NCI-H446 treated with DMSO at 0.1 percent for 48 hours (cell line): ENCODE data around the gene CTAG2.
"Not testable (repeated sequence)": the region's sequence is repeated elsewhere in the genome, so short reads cannot be mapped to it uniquely, and the experiment has no call there.

Source experiments
- DNase-seq: peaks from one replicate; lab custom pipeline; 2025; lab: John Stamatoyannopoulos, UW

The CTAG2 gene

DNA sequence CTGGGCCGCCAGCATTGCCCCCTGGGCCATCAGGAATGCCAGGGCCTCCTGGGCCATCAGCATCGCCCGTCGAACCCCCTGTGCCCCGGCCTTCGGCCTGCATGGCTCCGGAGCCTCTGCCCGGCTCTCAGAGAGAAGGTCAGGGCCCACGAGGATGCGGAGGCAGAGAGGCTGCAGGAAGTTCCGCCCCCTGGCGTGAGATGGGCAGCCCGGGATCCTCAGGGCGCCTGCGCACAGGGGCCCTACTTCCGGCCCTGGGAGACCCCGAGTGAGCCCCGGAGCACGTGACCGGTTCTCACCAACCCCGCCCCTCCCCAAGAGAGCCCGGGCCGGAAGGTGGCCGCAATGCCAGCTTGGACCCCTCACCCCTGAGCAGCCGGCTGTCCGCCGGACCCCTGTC, at the start of gene CTAG2:
Gene CTAG2, minus strand, starts transcription at position 167 of the 400 bp plus-strand sequence. Its CDS starts 64 bp downstream, at position 103.
- DNase-seq, result not testable (repeated sequence)

DNA sequence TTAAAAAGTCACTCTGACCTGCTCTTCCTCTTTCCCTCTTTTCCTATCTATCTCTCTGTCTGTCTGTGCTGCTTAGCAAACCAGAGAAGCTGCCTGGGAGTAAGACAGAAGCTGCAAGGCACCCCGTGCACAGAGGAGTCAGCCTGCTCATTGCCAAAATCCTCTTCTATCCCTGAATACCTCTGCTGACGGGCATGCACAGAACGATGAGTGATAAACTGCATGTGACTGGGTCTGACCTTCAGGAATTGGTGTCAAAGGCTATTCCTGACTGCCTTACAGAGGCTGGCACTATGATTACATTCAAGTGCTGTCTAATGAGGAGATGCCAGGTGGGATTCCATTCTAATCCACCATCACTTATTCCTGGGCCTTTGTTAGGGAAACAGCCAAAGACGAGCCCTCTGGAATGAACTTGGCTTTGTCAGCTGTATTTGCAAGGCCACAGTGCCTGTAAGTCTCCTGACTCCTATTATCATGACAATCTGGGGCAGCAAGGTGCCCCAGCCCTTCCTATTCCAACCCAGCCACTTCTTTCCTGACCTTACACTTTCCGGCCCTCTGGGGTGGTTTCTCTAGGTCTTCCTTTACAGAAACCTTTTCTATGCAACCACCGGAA, 45.4 kb upstream of the CTAG2 start:
- DNase-seq, result no peak

GRCh38 chrX:154696676-154697045, 43.3 kb upstream of the CTAG2 start:
- DNase-seq, result no peak

DNA sequence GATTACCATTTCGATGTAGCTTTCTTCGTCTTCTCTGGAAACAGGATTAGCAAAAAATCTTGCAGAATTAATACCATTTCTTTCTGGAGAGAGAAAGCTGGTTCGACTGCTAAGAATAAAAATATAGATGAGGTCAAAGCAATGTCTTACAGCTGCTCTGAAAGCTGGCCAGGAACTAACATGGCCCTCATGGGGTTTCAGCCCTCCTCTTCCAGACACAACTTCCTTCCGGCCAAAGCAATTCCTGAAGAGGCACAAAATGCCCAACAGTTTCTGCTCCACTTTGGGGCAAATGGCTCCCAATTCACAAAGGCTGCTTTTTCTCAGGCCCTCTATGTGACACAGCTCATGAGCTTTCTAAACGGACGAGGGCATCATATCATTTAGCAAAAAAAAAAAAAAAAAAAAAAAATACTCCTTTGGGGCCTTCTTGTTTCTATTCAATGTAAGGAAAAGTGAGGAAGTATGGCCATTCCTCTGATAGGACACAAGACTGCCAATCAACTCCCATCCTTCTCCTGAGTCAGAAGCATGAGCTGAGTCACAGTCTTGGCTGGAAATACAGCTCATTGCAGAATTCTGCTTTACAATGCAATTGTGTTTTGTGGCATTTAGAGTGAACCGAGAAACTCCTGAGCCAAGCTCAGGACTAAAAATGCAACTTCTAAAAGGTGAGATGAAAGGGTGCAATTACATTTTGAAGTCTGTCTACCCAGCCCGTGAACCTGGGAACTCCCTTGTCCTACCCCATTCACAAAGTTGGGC, 42.7 kb upstream of the CTAG2 start:
- DNase-seq, result peak; percentile 0

DNA sequence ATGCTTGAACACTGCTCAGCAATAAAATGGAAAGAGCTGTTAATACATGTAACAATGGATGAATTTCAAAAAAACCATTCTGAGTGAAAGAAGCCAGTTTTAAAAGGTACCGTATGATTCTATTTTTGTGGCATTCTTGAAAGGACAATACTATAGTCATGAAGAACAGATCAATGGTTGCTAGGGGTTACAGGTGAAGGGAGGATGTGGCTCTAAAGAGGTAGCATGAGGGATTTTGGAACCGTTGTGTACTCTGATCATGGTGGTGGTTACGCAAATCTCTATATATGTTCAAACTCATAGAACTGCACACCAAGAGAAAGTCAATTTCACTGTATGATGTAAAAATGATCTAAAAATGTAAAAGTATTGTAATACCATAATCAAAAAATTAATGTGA, 40.0 kb upstream of the CTAG2 start:
- DNase-seq, result no peak

DNA sequence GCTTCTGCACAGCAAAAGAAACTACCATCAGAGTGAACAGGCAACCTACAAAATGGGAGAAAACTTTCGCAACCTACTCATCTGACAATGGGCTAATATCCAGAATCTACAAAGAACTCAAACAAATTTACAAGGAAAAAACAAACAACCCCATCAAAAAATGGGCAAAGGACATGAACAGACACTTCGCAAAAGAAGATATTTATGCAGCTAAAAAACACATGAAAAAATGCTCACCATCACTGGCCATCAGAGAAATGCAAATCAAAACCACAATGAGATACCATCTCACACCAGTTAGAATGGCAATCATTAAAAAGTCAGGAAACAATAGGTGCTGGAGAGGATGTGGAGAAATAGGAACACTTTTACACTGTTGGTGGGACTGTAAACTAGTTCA, 37.1 kb upstream of the CTAG2 start:
- DNase-seq, result not testable (repeated sequence)

GRCh38 chrX:154672084-154672483, 18.7 kb upstream of the CTAG2 start:
- DNase-seq, result not testable (repeated sequence)

DNA sequence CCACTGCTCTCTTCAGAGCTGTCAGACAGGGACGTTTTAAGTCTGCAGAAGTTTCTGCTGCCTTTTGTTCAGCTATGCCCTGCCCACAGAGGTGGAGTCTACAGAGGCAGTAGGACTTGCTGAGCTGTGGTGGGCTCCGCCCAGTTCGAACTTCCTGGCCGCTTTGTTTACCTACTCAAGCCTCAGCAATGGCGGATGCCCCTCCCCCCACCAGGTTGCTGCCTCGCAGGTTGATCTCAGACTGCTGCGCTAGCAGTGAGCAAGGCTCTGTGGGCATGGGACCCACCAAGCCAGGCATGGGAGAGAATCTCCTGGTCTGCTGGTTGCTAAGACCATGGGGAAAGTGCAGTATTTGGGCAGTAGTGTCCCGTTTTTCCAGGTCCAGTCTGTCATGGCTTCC, 17.5 kb upstream of the CTAG2 start:
- not testable (repeated sequence) for DNase-seq

- DNase-seq, result no peak
Measured at GRCh38 chrX:154661899-154662298, 8.5 kb upstream of the CTAG2 start.

DNA sequence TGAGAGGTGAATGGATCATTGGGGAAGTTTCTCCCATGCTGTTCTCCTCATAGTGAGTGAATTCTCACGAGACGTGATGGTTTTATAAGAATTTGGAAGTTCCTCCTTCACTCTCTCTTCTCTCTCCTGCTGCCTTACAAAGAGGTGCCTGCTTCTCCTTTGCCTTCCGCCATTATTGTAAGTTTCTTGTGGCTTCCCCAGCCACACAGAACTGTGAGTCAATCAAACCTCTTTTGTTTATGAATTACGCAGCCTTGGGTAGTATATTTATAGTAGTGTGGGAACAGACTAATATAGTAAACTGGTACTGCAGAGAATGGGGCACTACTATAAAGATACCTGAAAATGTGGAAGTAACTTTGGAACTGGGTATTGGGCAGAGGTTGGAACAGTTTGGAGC, 7.8 kb upstream of the CTAG2 start:
- DNase-seq, result no peak

GRCh38 chrX:154660541-154660940, 7.2 kb upstream of the CTAG2 start:
- no peak for DNase-seq

DNA sequence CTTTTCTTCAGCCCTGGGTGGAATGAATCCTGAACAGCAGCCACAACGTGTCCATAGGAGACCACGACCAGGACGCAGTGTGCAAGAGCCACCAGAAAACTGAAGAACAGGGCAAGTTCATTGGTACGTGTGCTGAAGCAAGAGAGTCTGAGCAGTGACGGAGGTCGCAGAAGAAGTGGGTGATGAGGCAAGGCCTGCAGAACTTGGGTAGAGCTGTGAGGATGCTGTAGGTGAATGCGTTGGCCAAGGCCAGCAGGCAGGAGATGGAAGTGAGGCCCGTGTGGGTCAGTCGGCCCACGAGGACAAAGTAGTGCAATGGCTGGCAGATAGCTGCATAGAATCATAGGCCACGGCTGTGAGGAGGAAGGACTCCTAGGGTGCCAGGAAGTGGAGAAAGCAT, 5.6 kb upstream of the CTAG2 start:
- no peak for DNase-seq

DNA sequence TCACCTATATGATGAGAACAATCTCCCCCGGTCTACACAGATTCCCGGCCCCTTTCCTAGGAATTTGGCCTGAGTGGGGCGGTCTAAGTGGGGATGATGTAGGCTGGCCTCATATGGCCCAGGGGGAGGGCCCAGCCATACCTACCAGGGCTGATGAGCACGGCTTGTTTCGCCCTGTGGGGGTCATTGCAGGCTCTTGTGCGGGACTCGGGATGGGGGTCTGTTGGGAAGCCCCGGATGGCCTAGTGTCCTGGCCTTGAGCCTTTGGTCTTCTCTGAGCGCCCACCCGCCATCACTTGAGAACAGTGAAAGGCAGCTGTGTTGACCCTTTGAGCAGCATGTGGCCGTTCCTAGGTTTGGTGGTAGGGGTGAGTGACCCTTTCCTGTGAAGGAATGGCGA, 4.8 kb upstream of the CTAG2 start:
- no peak for DNase-seq

GRCh38 chrX:154657226-154657805, 3.9 kb upstream of the CTAG2 start:
- no peak for DNase-seq

DNA sequence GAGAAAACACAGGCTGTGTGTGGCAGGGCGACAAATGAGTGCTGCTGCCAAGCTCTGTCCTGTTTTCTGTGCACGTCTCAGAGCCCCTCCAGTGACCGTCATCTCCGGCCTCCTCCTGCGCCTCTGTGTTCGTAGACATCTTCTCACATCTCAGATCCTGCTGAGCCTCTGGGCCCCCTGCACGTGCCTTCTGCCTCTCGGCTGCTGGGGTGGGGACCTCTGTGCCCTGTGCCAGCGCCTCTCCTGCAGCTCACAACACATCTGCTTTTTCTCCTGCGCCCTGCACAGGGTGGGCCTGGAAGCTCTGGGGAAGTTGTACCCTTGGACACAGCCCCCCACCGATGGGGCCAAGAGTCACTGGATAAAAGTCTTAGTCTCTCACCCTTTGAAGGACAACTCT, 2.4 kb upstream of the CTAG2 start:
- no peak for DNase-seq

GRCh38 chrX:154655346-154655745, 2.0 kb upstream of the CTAG2 start:
- DNase-seq, result no peak

DNA sequence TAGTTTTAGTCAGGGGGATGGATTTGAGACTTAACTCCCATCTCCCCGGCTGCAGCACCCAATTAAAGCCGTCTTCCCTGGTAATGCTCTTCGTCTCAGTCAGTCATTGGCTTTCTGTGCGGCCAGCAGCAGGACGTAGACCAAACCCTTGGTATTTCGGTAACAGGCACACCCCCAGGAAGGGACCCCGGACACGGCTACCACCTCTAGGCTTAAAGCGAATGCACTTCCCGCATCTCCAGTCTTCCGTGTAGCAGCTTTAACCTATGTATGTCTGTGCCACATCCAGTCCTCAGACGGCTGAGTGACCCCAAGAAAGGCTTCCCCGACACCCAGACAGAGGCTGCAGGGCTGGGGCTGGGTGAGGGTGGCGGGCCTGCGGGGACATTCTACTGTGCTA, 1.5 kb upstream of the CTAG2 start:
- no peak for DNase-seq

- no peak for DNase-seq
Measured at GRCh38 chrX:154654372-154654771, 993 bp upstream of the CTAG2 start.

DNA sequence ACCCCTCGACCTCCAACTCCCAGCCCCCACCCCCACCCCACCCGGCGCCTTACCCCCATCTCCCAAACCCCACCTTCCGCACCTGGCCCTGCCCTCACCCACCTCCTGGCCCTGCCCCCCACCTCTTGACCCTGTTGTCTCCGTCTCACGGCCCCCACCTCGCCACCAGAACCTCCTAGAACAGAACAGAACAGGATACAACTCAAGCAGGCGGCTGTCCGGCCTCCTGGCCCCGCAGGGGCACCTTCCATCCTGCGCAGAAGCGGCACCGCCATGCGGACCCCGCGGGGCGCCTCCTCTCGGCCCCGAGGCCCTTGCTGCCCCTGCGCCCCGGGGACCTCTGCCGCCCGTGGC, 354 bp downstream of the CTAG2 start:
- no peak for DNase-seq

GRCh38 chrX:154652311-154653047, 900 bp downstream of the CTAG2 start:
- no peak for DNase-seq

- no peak for DNase-seq
Measured at GRCh38 chrX:154650221-154650510, 3.2 kb downstream of the CTAG2 start.

DNA sequence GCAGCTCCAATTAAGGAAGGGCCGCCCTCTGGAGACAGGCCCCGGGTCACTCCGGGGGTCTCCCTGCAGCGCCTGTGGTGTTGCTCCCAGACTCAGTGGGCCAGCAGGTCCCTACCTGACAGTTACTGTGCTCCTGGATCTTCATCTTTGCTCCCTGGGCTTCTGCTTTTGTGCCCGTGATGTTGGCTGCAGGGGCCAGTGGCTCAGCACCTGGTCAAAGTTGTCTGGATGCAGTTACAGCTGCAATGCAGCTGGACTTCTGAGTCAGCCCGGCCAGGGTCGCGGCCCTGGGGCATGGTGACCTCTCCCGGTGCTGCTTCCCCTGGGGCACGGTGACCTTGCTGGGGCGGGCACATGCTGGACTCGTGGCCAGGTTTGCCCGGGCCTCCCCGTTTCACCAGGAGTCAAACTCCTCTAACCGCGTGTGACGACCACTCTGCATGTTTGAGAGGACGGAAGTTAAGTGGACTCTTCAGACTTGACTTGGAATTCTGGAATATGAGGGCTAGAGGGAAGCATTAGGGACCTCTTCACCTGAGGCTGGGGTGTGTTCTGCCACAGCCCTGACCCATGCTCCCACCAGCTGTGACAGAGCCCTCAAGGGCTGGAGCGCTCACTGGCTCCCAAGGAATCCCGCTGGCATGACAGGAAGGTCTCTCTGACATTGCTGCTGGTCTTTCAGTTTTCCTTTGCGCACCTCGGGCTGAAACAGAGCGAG, 3.7 kb downstream of the CTAG2 start:
- DNase-seq, result no peak
